Erythroblast (primary cell): ENCODE results near the gene HOMER1.

Source experiments
- GATA1 ChIP-seq: IDR thresholded peaks from 2 replicates; pipeline ENCODE4 v1.6.1; 2011; ENCODE audit warnings: low read depth, mild to moderate bottlenecking, control low read depth, low read length, moderate library complexity
- POLR2A ChIP-seq: IDR thresholded peaks from 2 replicates; pipeline ENCODE4 v1.6.1; 2011; ENCODE audit warnings: mild to moderate bottlenecking, low read length

DNA sequence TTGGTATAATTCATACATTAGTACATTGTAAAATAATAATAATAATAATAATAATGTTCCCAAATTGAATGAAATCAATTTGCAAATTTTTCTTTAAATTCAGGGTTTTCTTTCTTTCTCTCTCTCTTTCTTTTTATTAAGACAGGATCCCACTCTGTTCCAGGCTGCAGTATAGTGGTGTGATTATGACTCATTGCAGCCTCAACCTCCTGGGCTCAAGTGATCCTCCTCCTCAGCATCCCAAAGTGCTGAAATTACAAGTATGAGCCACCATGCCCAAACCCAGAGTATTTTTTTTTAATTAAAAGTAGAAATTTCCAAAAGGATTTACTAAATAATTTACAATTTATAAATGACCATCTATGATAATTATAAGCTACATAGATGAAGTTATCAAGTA is 117.7 kb downstream of the HOMER1 start:
- no peak for TF ChIP-seq POLR2A
- no peak for TF ChIP-seq GATA1
